Mesenchymal stem cell (in vitro differentiated cells and primary cell): ENCODE results near the gene FGF16.

Source experiments
- DNase-seq: peaks from one replicate; pipeline ENCODE4 v3.0.0-alpha.2; 2013
- H2AFZ ChIP-seq: one replicate; pipeline ENCODE4 v1.6.1; 2013; ENCODE audit warnings: low read depth, mild to moderate bottlenecking, control low read depth, inconsistent platforms, low read length, moderate library complexity
- H2AK5ac ChIP-seq: 2 replicates; pipeline ENCODE4 v1.6.1; 2013; ENCODE audit warnings: low read length, moderate library complexity, mild to moderate bottlenecking, inconsistent platforms; ENCODE audit not compliant: severe bottlenecking
- H2BK120ac ChIP-seq: one replicate; pipeline ENCODE4 v1.6.1; 2013; ENCODE audit warnings: low read depth, mild to moderate bottlenecking, inconsistent platforms, low read length, moderate library complexity
- H2BK12ac ChIP-seq, 2 experiments: one replicate each; pipeline ENCODE4 v1.6.1; 2013; ENCODE audit warnings: inconsistent platforms in 2 of 2, low read length in 2 of 2, mild to moderate bottlenecking in 2 of 2, moderate library complexity in 2 of 2, control low read depth in 1 of 2
- H2BK15ac ChIP-seq: one replicate; pipeline ENCODE4 v1.6.1; 2013; ENCODE audit warnings: mild to moderate bottlenecking, low read depth, inconsistent platforms; ENCODE audit not compliant: poor library complexity, severe bottlenecking
- H2BK5ac ChIP-seq: 2 replicates; pipeline ENCODE4 v1.6.1; 2013; ENCODE audit warnings: low read depth, mild to moderate bottlenecking, low read length, control low read depth, inconsistent platforms; ENCODE audit not compliant: poor library complexity, severe bottlenecking
- H3K14ac ChIP-seq, 2 experiments: one replicate each; pipeline ENCODE4 v1.6.1; 2013; ENCODE audit warnings: inconsistent platforms in 2 of 2, low read length in 2 of 2, control low read depth in 1 of 2, mild to moderate bottlenecking in 1 of 2, moderate library complexity in 1 of 2
- H3K18ac ChIP-seq, 2 experiments: one replicate each; pipeline ENCODE4 v1.6.1; 2013; ENCODE audit warnings: inconsistent platforms in 2 of 2, low read length in 2 of 2, control low read depth in 1 of 2, low read depth in 1 of 2, mild to moderate bottlenecking in 1 of 2
- H3K23ac ChIP-seq, 2 experiments: one replicate each; pipeline ENCODE4 v1.6.1; 2013; ENCODE audit warnings: inconsistent platforms in 2 of 2, low read length in 2 of 2, mild to moderate bottlenecking in 2 of 2, moderate library complexity in 2 of 2, control low read depth in 1 of 2
- H3K27ac ChIP-seq: 2 replicates; pipeline ENCODE4 v1.5.1; 2013; ENCODE audit warnings: mild to moderate bottlenecking, moderate library complexity, low read length, control low read depth, inconsistent platforms; ENCODE audit not compliant: poor library complexity, severe bottlenecking
- H3K27me3 ChIP-seq, 2 experiments: 2 replicates each; pipeline versions ENCODE4 v1.6.1 to v1.7.0; 2013; ENCODE audit warnings: low read length in 2 of 2, mild to moderate bottlenecking in 2 of 2, moderate library complexity in 2 of 2, control low read depth in 1 of 2, inconsistent platforms in 1 of 2; ENCODE audit not compliant: control insufficient read depth in 1 of 2, insufficient read depth in 1 of 2
- H3K36me3 ChIP-seq, 2 experiments: 2 replicates each; pipeline versions ENCODE4 v1.6.1 to v1.7.0; 2013; ENCODE audit warnings: low read length in 2 of 2, control low read depth in 1 of 2, inconsistent platforms in 1 of 2, low read depth in 1 of 2, mild to moderate bottlenecking in 1 of 2; ENCODE audit not compliant: insufficient read depth in 2 of 2, control insufficient read depth in 1 of 2
- H3K4ac ChIP-seq, 2 experiments: one replicate each; pipeline ENCODE4 v1.6.1; 2013; ENCODE audit warnings: inconsistent platforms in 2 of 2, low read length in 2 of 2, mild to moderate bottlenecking in 2 of 2, moderate library complexity in 2 of 2, control low read depth in 1 of 2, low read depth in 1 of 2
- H3K4me1 ChIP-seq: 2 replicates; pipeline ENCODE4 v1.6.1; 2013; ENCODE audit warnings: low read depth, low read length, control low read depth; ENCODE audit not compliant: control insufficient read depth, insufficient read depth
- H3K4me2 ChIP-seq: 2 replicates; pipeline ENCODE4 v1.6.1; 2013; ENCODE audit warnings: low read length, mild to moderate bottlenecking, inconsistent platforms; ENCODE audit not compliant: poor library complexity, severe bottlenecking
- H3K4me3 ChIP-seq, 2 experiments: 2 replicates each; pipeline versions ENCODE4 v1.5.1 to v1.7.0; 2013; ENCODE audit warnings: low read length in 2 of 2, mild to moderate bottlenecking in 2 of 2, control low read depth in 1 of 2, low read depth in 1 of 2; ENCODE audit not compliant: insufficient read depth in 1 of 2
- H3K79me1 ChIP-seq: replicated peaks from 2 replicates; pipeline ENCODE4 v1.6.1; 2013; ENCODE audit warnings: mild to moderate bottlenecking, control low read depth, low read length, inconsistent platforms; ENCODE audit not compliant: poor library complexity, severe bottlenecking
- H3K9ac ChIP-seq: 2 replicates; pipeline ENCODE4 v1.7.0; 2013; ENCODE audit warnings: mild to moderate bottlenecking, low read length, moderate library complexity
- H3K9me3 ChIP-seq: 2 replicates; pipeline ENCODE4 v1.7.0; 2013; ENCODE audit warnings: mild to moderate bottlenecking, low read length; ENCODE audit not compliant: control insufficient read depth
- H4K8ac ChIP-seq: one replicate; pipeline ENCODE4 v1.6.1; 2013; ENCODE audit warnings: inconsistent platforms, mild to moderate bottlenecking, low read length, moderate library complexity
- H4K91ac ChIP-seq: one replicate; pipeline ENCODE4 v1.6.1; 2013; ENCODE audit warnings: mild to moderate bottlenecking, low read length, inconsistent platforms
- WGBS: methylation state at CpG from one replicate; pipeline ENCODE4 v1.1.7; 2013; ENCODE audit warnings: mixed read lengths; 5-methylcytosine and 5-hydroxymethylcytosine counted together

The FGF16 gene

DNA sequence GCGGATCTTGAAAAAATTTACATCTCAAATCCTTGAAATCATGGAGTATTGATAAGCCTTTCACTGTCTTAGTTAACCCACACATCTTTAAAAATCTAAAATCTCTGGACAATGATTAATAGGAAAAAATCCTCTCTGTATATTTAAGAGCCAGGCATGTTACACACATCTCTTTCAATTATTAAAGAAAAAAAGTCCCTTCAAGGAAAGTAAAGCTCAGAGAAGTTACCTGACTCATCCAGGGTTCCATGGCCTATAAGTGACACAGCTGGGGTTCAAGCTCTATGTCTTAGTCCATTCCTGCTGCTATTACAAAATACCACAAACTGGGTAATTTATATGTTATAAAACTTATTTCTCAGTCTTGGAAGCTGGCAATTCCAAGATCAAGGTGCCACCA is 14.2 kb upstream of the FGF16 start:
- Histone ChIP-seq H3K27ac (peak overlapping the region; percentile 66), H3K4ac (no peak overlapping the region), H4K91ac (no peak overlapping the region), H3K36me3 (no peaks in the 10 kb centered on the region), H3K9me3 (no peaks in the 10 kb centered on the region), H3K23ac (no peak overlapping the region), H2BK12ac (no peak overlapping the region), H3K27me3 (no peaks in the 10 kb centered on the region), H2AFZ (no peak overlapping the region), H3K14ac (no peak overlapping the region), H3K79me1 (no peaks in the 10 kb centered on the region), H3K18ac (no peak overlapping the region), H2BK15ac (no peak overlapping the region), H2BK5ac (no peak overlapping the region), H3K9ac (no peak overlapping the region), H4K8ac (no peak overlapping the region), H3K4me2 (no peak overlapping the region), H2AK5ac (no peak overlapping the region), H3K4me3 (no peak overlapping the region), H3K4me1 (peaks cover 1% of the 10 kb centered on the region), H2BK120ac (no peak overlapping the region)
- no peak for DNase-seq
- no CpG with 5 or more reads among the region's 1 CpG for WGBS

DNA sequence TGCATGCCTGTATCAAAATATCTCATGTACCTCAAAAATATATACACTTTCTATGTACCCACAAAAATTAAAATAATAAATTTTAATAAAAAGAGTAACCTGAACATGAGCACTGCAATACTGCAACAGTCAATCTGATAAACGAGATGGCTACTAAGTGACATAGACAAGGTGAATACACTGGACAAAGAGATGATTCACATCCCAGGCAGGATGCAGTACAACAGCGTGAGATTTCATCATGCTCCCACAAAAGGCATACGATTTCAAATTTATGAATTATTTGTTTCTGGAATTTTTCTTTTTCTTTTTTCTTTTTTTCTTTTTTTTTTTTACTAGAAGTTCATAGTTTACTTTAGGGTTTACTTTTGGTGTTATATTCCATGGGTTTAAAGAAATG is 12.2 kb upstream of the FGF16 start:
- no peak overlapping the region for H3K9ac ChIP-seq
- H3K79me1 ChIP-seq = no peaks in the 10 kb centered on the region
- no peaks in the 10 kb centered on the region for H3K27me3 ChIP-seq
- no peak overlapping the region for H2AFZ ChIP-seq
- H2BK120ac ChIP-seq = no peak overlapping the region
- WGBS = no CpG with 5 or more reads among the region's 3 CpGs
- no peak overlapping the region for H3K4ac ChIP-seq
- no peak overlapping the region for H4K91ac ChIP-seq
- H3K4me2 ChIP-seq = no peak overlapping the region
- no peak overlapping the region for H3K18ac ChIP-seq
- peaks cover 1% of the 10 kb centered on the region for H3K4me1 ChIP-seq
- H3K9me3 ChIP-seq = no peaks in the 10 kb centered on the region
- H2BK15ac ChIP-seq = no peak overlapping the region
- no peak overlapping the region for H2BK12ac ChIP-seq
- no peak overlapping the region for H3K14ac ChIP-seq
- H4K8ac ChIP-seq = no peak overlapping the region
- no peak overlapping the region for H2BK5ac ChIP-seq
- H3K27ac ChIP-seq = no peak overlapping the region
- H3K4me3 ChIP-seq = no peak overlapping the region
- no peak for DNase-seq
- no peak overlapping the region for H2AK5ac ChIP-seq
- H3K23ac ChIP-seq = no peak overlapping the region
- H3K36me3 ChIP-seq = no peaks in the 10 kb centered on the region

DNA sequence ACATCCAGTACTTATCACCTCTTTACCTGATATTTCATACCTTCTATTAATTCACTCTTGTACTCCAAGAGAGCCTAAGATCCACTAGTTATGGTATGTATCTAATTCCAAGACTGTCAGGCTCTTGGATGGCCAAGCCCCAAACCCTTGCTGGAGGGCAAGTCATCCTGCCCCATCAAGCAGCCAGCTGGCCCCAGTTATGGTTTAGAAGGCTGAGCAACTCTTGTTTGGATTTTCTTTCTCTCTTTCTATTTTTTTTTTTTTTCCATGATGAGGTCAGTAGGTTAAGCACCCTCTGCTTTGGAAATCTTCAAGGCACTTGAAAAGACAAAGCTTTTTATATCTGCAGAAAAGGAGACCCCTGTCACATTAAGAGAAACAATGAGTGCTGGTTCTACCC is 10.9 kb upstream of the FGF16 start:
- Histone ChIP-seq H3K9me3 (no peaks in the 10 kb centered on the region), H4K91ac (no peak overlapping the region), H2AK5ac (no peak overlapping the region), H3K9ac (no peak overlapping the region), H2BK120ac (no peak overlapping the region), H3K36me3 (no peaks in the 10 kb centered on the region), H2BK12ac (no peak overlapping the region), H2BK5ac (no peak overlapping the region), H2AFZ (no peak overlapping the region), H3K4me3 (no peak overlapping the region), H2BK15ac (no peak overlapping the region), H3K4ac (no peak overlapping the region), H3K14ac (no peak overlapping the region), H3K27me3 (no peaks in the 10 kb centered on the region), H3K79me1 (no peaks in the 10 kb centered on the region), H4K8ac (no peak overlapping the region), H3K4me1 (peaks cover 1% of the 10 kb centered on the region), H3K18ac (no peak overlapping the region), H3K23ac (no peak overlapping the region), H3K4me2 (no peak overlapping the region), H3K27ac (no peak overlapping the region)
- no peak for DNase-seq

DNA sequence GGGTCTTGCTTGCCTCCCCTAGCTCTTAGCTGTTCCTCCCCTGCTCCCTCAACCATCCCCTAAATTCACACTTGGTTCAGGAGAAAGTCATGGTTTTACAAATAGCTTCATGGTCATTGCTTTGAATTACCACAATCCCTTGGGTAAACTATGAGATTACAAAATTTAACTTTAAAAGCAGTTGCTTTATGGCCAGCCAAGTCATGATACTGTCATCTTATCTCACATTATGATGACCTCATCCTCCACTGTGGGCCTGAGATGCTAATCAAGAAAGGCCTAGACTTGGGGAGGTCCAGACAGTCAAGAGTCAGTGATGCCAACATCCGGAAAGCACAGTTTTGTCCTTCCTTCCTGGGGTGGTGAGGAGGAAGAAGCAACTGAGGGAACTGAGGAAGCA is 10.5 kb upstream of the FGF16 start:
- no peaks in the 10 kb centered on the region for H3K9me3 ChIP-seq
- DNase-seq = no peak
- H3K4me2 ChIP-seq = no peak overlapping the region
- H2BK5ac ChIP-seq = no peak overlapping the region
- no peaks in the 10 kb centered on the region for H3K27me3 ChIP-seq
- H4K8ac ChIP-seq = no peak overlapping the region
- H3K14ac ChIP-seq = no peak overlapping the region
- no peak overlapping the region for H3K18ac ChIP-seq
- no peaks in the 10 kb centered on the region for H3K36me3 ChIP-seq
- H2BK120ac ChIP-seq = no peak overlapping the region
- H3K4me3 ChIP-seq = no peak overlapping the region
- no peak overlapping the region for H2AFZ ChIP-seq
- no peak overlapping the region for H2AK5ac ChIP-seq
- H3K27ac ChIP-seq = no peak overlapping the region
- 89% methylated on average over 1 of the region's 1 CpG for WGBS
- H2BK15ac ChIP-seq = no peak overlapping the region
- H2BK12ac ChIP-seq = no peak overlapping the region
- no peak overlapping the region for H4K91ac ChIP-seq
- no peaks in the 10 kb centered on the region for H3K79me1 ChIP-seq
- H3K4me1 ChIP-seq = peaks cover 1% of the 10 kb centered on the region
- H3K4ac ChIP-seq = no peak overlapping the region
- H3K23ac ChIP-seq = no peak overlapping the region
- no peak overlapping the region for H3K9ac ChIP-seq
